ENCODE measurements around the gene GPR50.

Gene GPR50

GRCh38 chrX:151176231-151176750 is at the start of gene GPR50:
Gene GPR50 (plus strand): TSS chrX:151176584. CDS start chrX:151176722, 138 bp downstream.
- DNase-seq (ENCODE audit: low spot score): no peak

GRCh38 chrX:151132531-151132930 is 43.9 kb upstream of the GPR50 start:
- DNase-seq (ENCODE audit: low spot score): no peak

GRCh38 chrX:151151665-151152267 is 24.6 kb upstream of the GPR50 start:
- DNase-seq (ENCODE audit: low spot score): peak; percentile 58

- DNase-seq (ENCODE audit: low spot score): no peak
Observed at GRCh38 chrX:151153086-151153485, 23.3 kb upstream of the GPR50 start.

- no peak for DNase-seq (ENCODE audit: low spot score)
Observed at GRCh38 chrX:151153667-151154066, 22.7 kb upstream of the GPR50 start.

- DNase-seq (ENCODE audit: low spot score): no peak
Observed at GRCh38 chrX:151155234-151155633, 21.1 kb upstream of the GPR50 start.

- DNase-seq (ENCODE audit: low spot score): no peak
Observed at GRCh38 chrX:151161690-151162089, 14.7 kb upstream of the GPR50 start.

GRCh38 chrX:151167791-151168345 is 8.5 kb upstream of the GPR50 start:
- no peak for DNase-seq (ENCODE audit: low spot score)

GRCh38 chrX:151169783-151170182 is 6.6 kb upstream of the GPR50 start:
- no peak for DNase-seq (ENCODE audit: low spot score)

- DNase-seq (ENCODE audit: low spot score): no peak
Observed at GRCh38 chrX:151174581-151175282, 1.7 kb upstream of the GPR50 start.

- no peak for DNase-seq (ENCODE audit: low spot score)
Observed at GRCh38 chrX:151175283-151176062, 911 bp upstream of the GPR50 start.

GRCh38 chrX:151177141-151178027 is 1.0 kb downstream of the GPR50 start:
- DNase-seq (ENCODE audit: low spot score): no peak

- no peak for DNase-seq (ENCODE audit: low spot score)
Observed at GRCh38 chrX:151178746-151179145, 2.4 kb downstream of the GPR50 start.

GRCh38 chrX:151180400-151180799 is 4.0 kb downstream of the GPR50 start:
- DNase-seq (ENCODE audit: low spot score): no peak

GRCh38 chrX:151181088-151181487 is 4.7 kb downstream of the GPR50 start:
- no peak for DNase-seq (ENCODE audit: low spot score)

GRCh38 chrX:151183233-151183753 is 6.9 kb downstream of the GPR50 start:
- DNase-seq (ENCODE audit: low spot score): no peak

GRCh38 chrX:151183912-151184565 is 7.7 kb downstream of the GPR50 start:
- no peak for DNase-seq (ENCODE audit: low spot score)

GRCh38 chrX:151184705-151185104 is 8.3 kb downstream of the GPR50 start:
- DNase-seq (ENCODE audit: low spot score): no peak

- no peak for DNase-seq (ENCODE audit: low spot score)
Observed at GRCh38 chrX:151206871-151207270, 30.5 kb downstream of the GPR50 start.

- DNase-seq (ENCODE audit: low spot score): no peak
Observed at GRCh38 chrX:151225843-151226242, 49.5 kb downstream of the GPR50 start.

GRCh38 chrX:151226941-151227340 is 50.6 kb downstream of the GPR50 start:
- DNase-seq (ENCODE audit: low spot score): no peak

All from hematopoietic multipotent progenitor cell treated with erythropoietin and hydrocortisone succinate and interleukin-3 and kit ligand, for 17 days (in vitro differentiated cells).